ENCODE data around the gene ARFIP1. TPM values are rescaled to one million over a fixed set of nuclear protein-coding genes. Genes with fewer than 3 reads are reported as not detected.

The ARFIP1 gene
- polyA plus RNA-seq, 1 donor from 2014 or later = 18.2 TPM

DNA sequence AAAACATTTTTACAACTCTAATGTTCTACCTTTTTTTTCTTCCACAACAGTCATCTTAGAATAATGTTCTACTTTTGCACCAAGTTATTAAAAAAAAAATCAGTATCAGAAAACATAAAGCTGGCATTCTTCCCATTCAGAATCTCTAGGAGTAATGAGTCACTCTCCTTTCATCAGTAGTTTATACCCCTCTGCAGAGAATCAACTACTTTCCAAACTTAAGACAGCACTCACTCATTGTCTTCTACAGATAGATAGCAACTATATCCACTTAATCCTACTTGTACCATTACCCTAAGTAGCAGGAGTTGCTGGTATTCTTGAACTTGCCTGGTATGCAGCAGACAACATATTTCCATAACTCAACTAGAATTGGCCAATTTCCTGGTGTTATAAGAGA, 3.4 kb upstream of the ARFIP1 start:
- Mint-ChIP-seq H3K4me1 (peaks cover 21 to 36% (median 27%) of the 10 kb centered on the region in 3 donors), H3K27me3 (no peaks in the 10 kb centered on the region), H3K36me3 (no peaks in the 10 kb centered on the region), H3K27ac (no peak overlapping the region), H3K4me3 (peak overlapping the region in 1 of 4 donors; percentile 61), H3K9me3 (no peaks in the 10 kb centered on the region)

DNA sequence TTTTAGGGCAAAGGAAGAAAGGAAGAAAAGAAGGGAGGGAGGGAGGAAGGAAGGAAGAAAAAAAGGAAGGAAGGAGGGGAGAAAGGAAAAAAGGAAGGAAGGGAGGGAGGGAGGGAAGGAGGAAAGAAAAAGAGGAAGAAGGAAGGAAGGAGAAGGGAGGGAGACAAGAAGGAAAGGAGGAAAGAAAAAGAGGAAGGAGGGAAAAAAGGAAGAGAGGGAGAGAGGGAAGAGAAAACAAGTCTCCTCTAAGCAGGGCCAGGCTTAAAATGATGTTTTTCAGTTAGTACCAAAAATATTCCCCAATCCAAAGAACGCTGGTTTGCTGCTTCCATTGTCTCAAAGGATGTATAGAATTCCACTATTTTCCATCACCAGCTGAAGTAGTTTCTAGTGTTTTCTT, 2.3 kb upstream of the ARFIP1 start:
- H3K27me3 Mint-ChIP-seq = no peaks in the 10 kb centered on the region
- H3K4me1 Mint-ChIP-seq = peaks cover 30 to 46% (median 33%) of the 10 kb centered on the region in 3 donors
- no peaks in the 10 kb centered on the region for H3K36me3 Mint-ChIP-seq
- no peak overlapping the region for H3K27ac Mint-ChIP-seq
- H3K9me3 Mint-ChIP-seq = no peaks in the 10 kb centered on the region
- H3K4me3 Mint-ChIP-seq = peak overlapping the region in 1 of 4 donors; percentile 100

DNA sequence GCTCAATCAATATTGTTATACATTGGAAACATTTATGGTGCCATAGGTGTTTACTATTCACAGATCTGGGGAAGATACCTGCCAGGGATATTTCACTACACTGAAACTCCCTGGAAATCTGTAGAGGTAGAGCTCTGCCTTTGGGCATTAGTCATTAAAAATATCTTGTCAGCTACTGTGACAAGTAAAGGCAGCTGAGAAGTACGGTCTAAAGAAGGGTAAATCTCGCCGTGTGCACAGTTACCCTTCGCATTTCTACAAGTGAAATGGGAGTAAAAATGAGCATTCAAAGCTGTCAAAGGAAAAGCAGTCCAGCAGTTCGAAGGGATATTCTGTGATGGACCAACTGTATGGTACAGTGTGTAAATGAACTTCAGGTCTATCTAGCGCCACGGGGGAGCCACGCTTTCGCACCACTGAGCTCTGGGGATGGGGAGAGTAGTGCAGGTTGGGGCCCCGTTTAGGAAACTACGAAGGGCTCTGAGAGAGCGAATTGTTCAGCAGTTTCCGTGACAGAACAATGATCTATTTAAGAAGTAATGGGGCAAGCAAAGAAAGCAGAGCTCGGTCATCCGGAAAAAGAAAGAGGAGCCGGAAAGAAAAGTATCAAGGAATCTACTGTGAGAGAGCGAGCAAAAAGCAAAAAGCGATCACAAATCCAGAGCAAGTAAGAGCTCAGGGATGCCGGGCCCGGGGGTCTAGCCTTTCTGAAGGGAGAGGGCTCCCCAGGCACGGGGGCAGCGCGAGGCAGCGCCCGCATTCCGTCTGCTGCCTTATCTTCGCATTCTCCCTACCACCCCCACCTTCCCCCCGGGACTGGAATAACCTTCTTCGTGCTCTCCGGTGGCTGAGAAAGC, 870 bp upstream of the ARFIP1 start:
- peak overlapping the region; percentile 97 to 100 (median 100) for H3K4me3 Mint-ChIP-seq
- no peaks in the 10 kb centered on the region for H3K36me3 Mint-ChIP-seq
- H3K4me1 Mint-ChIP-seq = peaks cover 37 to 49% (median 38%) of the 10 kb centered on the region in 3 donors
- peak overlapping the region; percentile 93 to 99 (median 98) for H3K27ac Mint-ChIP-seq
- H3K9me3 Mint-ChIP-seq = no peaks in the 10 kb centered on the region
- no peaks in the 10 kb centered on the region for H3K27me3 Mint-ChIP-seq

DNA sequence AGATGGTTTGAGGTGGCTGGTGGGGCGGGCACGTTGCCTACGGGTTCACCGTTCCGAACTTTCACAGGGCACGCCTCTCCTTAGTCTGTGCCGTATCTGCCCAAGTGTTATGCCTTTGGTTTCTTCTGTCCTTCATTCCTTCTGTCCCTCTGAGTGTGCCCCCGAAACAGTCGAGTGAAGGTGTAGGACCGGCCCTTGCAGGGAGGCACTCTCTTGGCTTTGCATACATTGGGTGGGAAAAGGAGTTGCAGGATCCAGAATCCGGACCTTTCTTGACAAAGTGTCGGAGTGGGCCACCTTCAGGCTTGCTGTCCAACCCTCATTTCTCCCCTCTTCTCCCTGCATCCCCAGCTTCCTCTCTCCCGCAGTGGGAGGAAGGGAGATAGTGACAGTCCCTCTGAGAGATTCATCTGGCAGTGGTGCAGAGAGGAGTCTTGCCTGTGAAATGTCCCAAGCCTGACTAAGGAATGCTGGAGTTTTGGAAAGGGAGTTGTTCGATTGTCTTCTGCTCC, 569 bp downstream of the ARFIP1 start:
- H3K27me3 Mint-ChIP-seq = no peaks in the 10 kb centered on the region
- no peaks in the 10 kb centered on the region for H3K36me3 Mint-ChIP-seq
- H3K4me3 Mint-ChIP-seq = peak overlapping the region; percentile 97 to 100 (median 100)
- H3K4me1 Mint-ChIP-seq = peaks cover 38 to 53% (median 44%) of the 10 kb centered on the region in 3 donors
- H3K27ac Mint-ChIP-seq = peak overlapping the region; percentile 93 to 99 (median 98)
- no peaks in the 10 kb centered on the region for H3K9me3 Mint-ChIP-seq

DNA sequence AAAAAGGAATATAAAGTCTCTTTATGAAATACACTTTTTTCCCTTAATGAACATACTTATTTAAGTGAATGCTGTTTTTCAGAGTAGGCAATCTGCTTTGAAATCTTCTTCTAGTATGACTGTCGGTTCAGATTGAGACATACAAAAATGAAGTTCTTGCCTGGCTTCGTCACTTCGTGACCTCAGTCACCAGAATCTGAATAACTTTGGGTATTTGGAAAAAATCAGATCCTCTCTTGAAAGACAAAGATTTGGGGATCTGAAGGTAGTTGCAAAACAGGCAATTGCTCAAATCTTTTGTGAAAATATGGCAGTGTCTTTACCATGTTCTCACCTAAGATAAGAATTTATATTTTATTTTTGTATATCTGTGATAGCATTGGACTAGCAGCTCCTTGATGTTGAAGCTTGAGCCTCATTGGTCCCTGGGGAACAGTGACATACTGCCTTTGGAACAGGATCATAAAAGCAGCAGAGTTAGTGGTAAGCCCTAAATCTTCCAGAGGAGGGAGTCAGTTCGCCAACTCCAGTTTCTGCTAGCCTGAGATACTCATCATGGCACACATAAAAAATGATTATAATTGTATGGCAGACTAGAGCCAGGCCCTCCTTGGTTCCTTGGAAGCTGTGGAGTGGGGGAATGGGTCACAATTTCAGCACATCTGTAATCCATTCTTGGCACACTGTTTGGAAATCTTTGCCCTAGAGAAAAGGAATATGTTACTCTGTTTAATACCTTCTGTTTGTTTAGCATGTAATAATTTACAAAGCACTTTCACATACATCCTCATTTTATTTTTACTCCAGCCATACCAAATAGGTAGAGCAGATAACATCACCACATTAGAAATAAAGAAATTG, 5.0 kb downstream of the ARFIP1 start:
- Mint-ChIP-seq H3K9me3 (no peaks in the 10 kb centered on the region), H3K36me3 (no peaks in the 10 kb centered on the region), H3K27me3 (no peaks in the 10 kb centered on the region), H3K4me1 (peaks cover 38 to 51% (median 50%) of the 10 kb centered on the region in 3 donors), H3K27ac (peak overlapping the region in 2 of 3 donors; percentile 69 to 81), H3K4me3 (peak overlapping the region in 1 of 4 donors; percentile 28)

DNA sequence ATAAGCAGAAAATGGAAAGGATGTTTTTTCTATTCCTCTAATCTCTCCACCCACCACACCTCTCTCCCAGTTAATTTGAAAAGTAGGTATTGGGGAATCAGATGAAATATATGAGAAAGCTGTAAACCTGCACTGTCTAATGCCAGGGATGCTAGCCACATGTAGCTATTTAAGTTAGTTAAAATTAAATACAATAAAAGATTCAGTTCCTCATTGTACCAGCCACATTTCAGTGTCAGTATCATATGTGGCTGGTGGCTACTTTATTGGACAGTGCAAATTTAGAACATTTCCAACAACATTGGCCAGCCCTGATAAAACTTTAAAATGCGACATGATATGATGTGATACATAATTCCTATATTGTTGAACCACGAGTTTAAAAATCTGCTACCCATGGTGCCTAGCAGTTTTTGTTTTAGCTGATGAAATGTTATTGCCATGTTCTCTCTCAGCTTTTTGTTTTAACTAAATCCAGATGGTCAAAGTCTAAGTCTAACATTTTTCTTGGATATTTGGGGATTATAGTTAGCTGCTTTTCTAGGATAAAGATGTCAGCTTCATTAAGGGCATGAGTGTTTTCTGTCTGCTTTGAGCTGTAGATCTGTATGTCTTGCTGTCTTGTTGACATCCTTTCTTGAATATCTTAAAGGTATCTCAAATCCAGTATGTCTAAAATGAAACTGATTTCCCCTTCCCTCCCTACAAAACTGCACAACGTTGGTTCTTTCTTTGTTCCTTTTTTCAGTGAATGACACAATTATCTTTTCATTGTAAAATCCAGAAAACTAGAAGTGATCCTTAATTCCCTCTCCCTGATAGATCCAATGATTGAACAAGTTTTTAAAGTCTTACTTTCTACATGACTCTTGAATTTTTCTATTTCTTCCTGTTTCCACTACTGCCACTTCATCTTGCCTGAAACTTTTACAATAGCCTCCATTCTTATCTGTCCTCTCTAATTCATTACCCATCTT, 6.2 kb downstream of the ARFIP1 start:
- H3K27ac Mint-ChIP-seq = peak overlapping the region in 2 of 3 donors; percentile 3 to 69
- H3K9me3 Mint-ChIP-seq = no peaks in the 10 kb centered on the region
- peaks cover 30 to 45% (median 41%) of the 10 kb centered on the region in 3 donors for H3K4me1 Mint-ChIP-seq
- H3K36me3 Mint-ChIP-seq = no peaks in the 10 kb centered on the region
- no peaks in the 10 kb centered on the region for H3K27me3 Mint-ChIP-seq
- H3K4me3 Mint-ChIP-seq = peak overlapping the region in 3 of 4 donors; percentile 1 to 30 (median 9)

DNA sequence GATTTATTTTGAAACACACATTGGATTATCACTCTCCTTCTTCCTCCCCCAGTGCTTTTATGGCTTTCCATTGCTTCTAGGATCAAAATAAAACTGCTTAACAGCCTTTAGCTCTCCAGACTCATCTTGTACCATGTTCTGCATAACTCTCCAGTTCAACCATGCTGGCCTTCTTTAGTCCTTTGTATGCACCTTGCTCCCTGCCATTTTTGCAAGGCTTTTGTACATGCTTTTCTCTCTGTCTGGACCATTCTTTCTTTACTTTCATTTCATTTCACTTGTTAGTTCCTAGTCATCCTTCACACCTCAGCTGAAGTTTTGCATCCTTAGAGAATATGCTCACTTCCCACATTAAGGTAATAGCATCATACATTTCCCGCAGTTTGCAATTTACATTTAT, 6.9 kb downstream of the ARFIP1 start:
- Mint-ChIP-seq H3K27ac (peak overlapping the region in 2 of 3 donors; percentile 3 to 69), H3K36me3 (no peaks in the 10 kb centered on the region), H3K9me3 (no peaks in the 10 kb centered on the region), H3K4me1 (peaks cover 28 to 41% (median 40%) of the 10 kb centered on the region in 3 donors), H3K4me3 (peak overlapping the region; percentile 9 to 30 (median 24)), H3K27me3 (no peaks in the 10 kb centered on the region)

- no peaks in the 10 kb centered on the region for H3K27me3 Mint-ChIP-seq
- peaks cover 7 to 17% (median 14%) of the 10 kb centered on the region in 3 donors for H3K4me1 Mint-ChIP-seq
- H3K4me3 Mint-ChIP-seq = peak overlapping the region in 1 of 4 donors; percentile 49
- H3K36me3 Mint-ChIP-seq = peaks cover 2% of the 10 kb centered on the region
- no peaks in the 10 kb centered on the region for H3K9me3 Mint-ChIP-seq
- H3K27ac Mint-ChIP-seq = no peak overlapping the region
These were observed 16.1 kb downstream of the ARFIP1 start for GRCh38 chr4:152795891-152796290.

GRCh38 chr4:152803541-152803940, 23.8 kb downstream of the ARFIP1 start:
- no peak overlapping the region for H3K4me3 Mint-ChIP-seq
- no peaks in the 10 kb centered on the region for H3K27me3 Mint-ChIP-seq
- peaks cover 18 to 26% (median 23%) of the 10 kb centered on the region in 3 donors for H3K4me1 Mint-ChIP-seq
- H3K27ac Mint-ChIP-seq = no peak overlapping the region
- H3K36me3 Mint-ChIP-seq = peaks cover 7% of the 10 kb centered on the region
- H3K9me3 Mint-ChIP-seq = no peaks in the 10 kb centered on the region

DNA sequence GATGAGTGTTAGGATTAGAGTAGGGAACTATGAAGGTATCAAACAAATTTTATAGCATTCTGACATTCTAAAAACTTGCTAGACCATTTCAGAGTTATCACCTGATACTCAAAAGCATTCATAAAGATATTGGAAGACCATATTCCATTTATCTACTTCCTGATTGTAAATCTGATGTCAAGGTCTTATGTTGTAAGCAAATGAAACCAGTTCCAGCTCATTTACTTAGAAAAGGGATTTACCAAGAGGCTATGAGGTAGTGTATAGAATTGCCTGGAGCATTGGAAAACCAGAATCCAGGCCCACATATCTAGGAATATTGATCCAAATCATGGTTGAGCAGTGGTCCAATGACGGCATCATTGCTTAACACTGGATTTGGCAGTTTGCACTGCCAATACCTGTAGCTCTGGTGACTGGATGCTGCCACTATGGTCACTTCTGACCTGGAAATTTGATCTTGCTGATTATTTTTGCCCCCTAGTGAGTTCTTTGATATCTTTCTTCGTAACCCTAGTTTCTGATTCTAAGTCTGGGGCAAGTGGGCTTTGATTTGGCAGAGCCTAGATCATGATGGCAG, 25.4 kb downstream of the ARFIP1 start:
- Mint-ChIP-seq H3K27me3 (no peaks in the 10 kb centered on the region), H3K4me1 (peaks cover 19 to 26% (median 20%) of the 10 kb centered on the region in 3 donors), H3K27ac (no peak overlapping the region), H3K9me3 (no peaks in the 10 kb centered on the region), H3K36me3 (peaks cover 9% of the 10 kb centered on the region), H3K4me3 (no peak overlapping the region)

DNA sequence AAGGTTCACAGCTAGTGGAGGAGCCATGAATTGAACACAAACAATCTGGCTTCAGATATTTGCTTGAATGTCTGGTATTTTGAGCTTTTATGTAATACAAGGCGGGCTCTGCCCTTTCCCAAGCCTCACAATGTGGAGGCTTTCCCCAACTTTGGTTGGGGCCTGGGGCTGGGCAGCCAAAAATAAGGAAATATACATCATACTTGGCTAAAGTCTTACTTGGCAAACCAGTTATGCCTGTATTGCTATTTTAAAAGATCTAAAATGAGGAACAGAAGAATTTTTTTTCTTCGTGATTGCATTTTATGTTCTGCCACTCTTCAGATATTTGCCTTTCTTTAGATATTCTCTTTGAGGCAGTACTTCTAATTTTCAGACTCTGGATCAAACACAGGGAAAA, 26.1 kb downstream of the ARFIP1 start:
- Mint-ChIP-seq H3K9me3 (no peaks in the 10 kb centered on the region), H3K27ac (peak overlapping the region in 1 of 3 donors; percentile 16), H3K4me3 (peak overlapping the region in 1 of 4 donors; percentile 73), H3K27me3 (no peaks in the 10 kb centered on the region), H3K36me3 (peaks cover 11% of the 10 kb centered on the region), H3K4me1 (peaks cover 19 to 24% (median 20%) of the 10 kb centered on the region in 3 donors)

DNA sequence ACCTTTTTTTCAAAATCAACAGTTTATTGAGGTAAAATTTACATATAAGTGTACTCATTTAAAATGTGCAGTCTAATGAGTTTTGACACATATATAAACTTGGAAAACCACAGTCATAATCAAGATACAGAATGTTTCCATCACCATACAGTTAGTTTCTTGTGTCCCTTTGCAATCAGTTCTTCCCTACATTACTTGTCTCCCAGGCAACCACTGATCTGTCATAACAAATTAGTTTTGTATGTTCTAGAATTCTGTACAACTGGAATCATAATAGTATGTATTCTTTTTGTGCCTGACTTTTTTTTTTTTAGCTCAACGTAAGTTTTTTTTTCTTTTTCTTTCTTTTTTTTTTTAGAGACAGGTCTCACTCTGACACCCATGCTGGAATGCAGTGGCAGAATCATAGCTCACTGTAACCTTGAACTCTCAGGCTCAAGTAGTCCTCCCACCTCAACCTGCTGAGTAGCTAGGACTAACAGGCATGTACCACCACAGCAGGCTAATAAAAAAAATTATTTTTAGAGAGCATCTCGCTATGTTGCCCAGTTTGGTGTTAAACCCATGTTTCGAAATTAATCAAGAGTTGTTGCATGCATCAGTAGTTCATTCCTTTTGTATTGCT, 26.9 kb downstream of the ARFIP1 start:
- H3K4me3 Mint-ChIP-seq = no peak overlapping the region
- H3K4me1 Mint-ChIP-seq = peaks cover 17 to 21% (median 17%) of the 10 kb centered on the region in 3 donors
- H3K36me3 Mint-ChIP-seq = peaks cover 11% of the 10 kb centered on the region
- no peak overlapping the region for H3K27ac Mint-ChIP-seq
- peaks cover 0 to 2% (median 0%) of the 10 kb centered on the region in 3 donors for H3K9me3 Mint-ChIP-seq
- no peaks in the 10 kb centered on the region for H3K27me3 Mint-ChIP-seq

DNA sequence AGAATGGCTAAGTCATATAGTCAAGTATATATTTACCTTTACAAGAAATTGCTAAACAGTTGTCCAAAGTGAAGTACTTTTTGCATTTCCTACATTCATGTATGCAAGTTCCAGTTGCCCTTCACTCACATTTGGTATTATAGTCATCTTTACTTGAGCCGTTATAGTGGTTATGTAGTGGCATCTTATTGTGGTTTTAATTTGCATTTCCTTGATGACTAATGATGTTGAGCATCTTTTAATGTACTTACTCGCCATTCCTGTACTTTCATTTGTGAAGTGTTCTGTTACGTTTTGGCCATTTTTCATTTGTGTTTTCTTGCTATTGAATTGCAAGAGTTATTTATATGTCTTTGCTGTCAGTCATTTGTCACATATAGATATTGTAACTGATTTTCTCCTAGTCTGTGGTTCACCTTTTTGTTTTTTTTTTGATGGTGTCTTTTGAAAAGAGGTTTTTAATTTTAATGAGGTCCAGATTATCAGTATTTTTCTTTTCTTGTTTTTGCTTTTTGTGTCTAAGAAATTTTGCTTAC, 27.6 kb downstream of the ARFIP1 start:
- Mint-ChIP-seq H3K9me3 (peaks cover 0 to 2% (median under 1%) of the 10 kb centered on the region in 3 donors), H3K27me3 (no peaks in the 10 kb centered on the region), H3K4me1 (peaks cover 16 to 21% (median 16%) of the 10 kb centered on the region in 3 donors), H3K27ac (no peak overlapping the region), H3K4me3 (peak overlapping the region in 1 of 4 donors; percentile 75), H3K36me3 (peaks cover 15% of the 10 kb centered on the region)

All from IgD-negative memory B cell (primary cell).